Liver (tissue), 9 donors: ENCODE measurements around the gene SNX18. TPM values are rescaled to one million over a fixed set of nuclear protein-coding genes. Genes with fewer than 3 reads are reported as not detected.

ENCODE experiments used
- DNase-seq: peaks from one replicate; pipeline ENCODE4 v3.0.0-alpha.2; 2017; ENCODE audit warnings: low spot score
- H3K27ac ChIP-seq, 2 donors: one replicate each; pipeline ENCODE4 v1.7.0; 2013; ENCODE audit warnings: inconsistent platforms in 2 of 2, low read length in 2 of 2, control low read depth in 1 of 2, low read depth in 1 of 2, mild to moderate bottlenecking in 1 of 2
- H3K27me3 ChIP-seq, 4 donors: one replicate each; pipeline versions ENCODE4 v1.6.1 to v1.7.0; 2013; ENCODE audit warnings: low read length in 3 of 4, inconsistent platforms in 1 of 4, mild to moderate bottlenecking in 1 of 4, moderate library complexity in 1 of 4; ENCODE audit not compliant: control insufficient read depth in 4 of 4, insufficient read depth in 4 of 4
- H3K36me3 ChIP-seq, 4 donors: one replicate each; pipeline versions ENCODE4 v1.6.1 to v1.7.0; 2013; ENCODE audit warnings: low read length in 3 of 4, mild to moderate bottlenecking in 3 of 4, low read depth in 1 of 4, moderate library complexity in 1 of 4; ENCODE audit not compliant: control insufficient read depth in 4 of 4, insufficient read depth in 3 of 4
- H3K4me1 ChIP-seq, 4 donors: one replicate each; pipeline versions ENCODE4 v1.6.1 to v1.7.0; 2013; ENCODE audit warnings: low read length in 3 of 4, mild to moderate bottlenecking in 3 of 4, moderate library complexity in 1 of 4; ENCODE audit not compliant: control insufficient read depth in 4 of 4, insufficient read depth in 4 of 4
- H3K4me3 ChIP-seq, 3 donors: one replicate each; pipeline versions ENCODE4 v1.6.1 to v1.7.0; 2013; ENCODE audit warnings: low read length in 3 of 3, control low read depth in 1 of 3, low read depth in 1 of 3, mild to moderate bottlenecking in 1 of 3
- H3K9ac ChIP-seq, 2 donors: one replicate each; pipeline ENCODE4 v1.7.0; 2013; ENCODE audit warnings: low read length in 2 of 2, mild to moderate bottlenecking in 2 of 2, moderate library complexity in 2 of 2, control low read depth in 1 of 2, low read depth in 1 of 2
- H3K9me3 ChIP-seq, 4 donors: one replicate each; pipeline versions ENCODE4 v1.6.1 to v1.7.0; 2013; ENCODE audit warnings: low read length in 3 of 4; ENCODE audit not compliant: control insufficient read depth in 4 of 4
- EGR1 ChIP-seq, 2 donors: IDR thresholded peaks; 2 replicates each; pipeline ENCODE4 v1.6.1; 2016 to 2018; ENCODE audit warnings: antibody characterized with exemption in 2 of 2, low read depth in 2 of 2
- FOXA2 ChIP-seq: IDR thresholded peaks from 2 replicates; pipeline ENCODE4 v1.6.1; 2016; ENCODE audit warnings: antibody characterized with exemption
- HNF4A ChIP-seq, 2 donors: conservative IDR thresholded peaks; 2 replicates each; pipeline ENCODE4 v1.6.1; 2016; ENCODE audit warnings: antibody characterized with exemption in 2 of 2, mild to moderate bottlenecking in 2 of 2
- HNF4G ChIP-seq: IDR thresholded peaks from 2 replicates; pipeline ENCODE4 v1.6.1; 2016; ENCODE audit warnings: antibody characterized with exemption
- JUND ChIP-seq, 2 donors: IDR thresholded peaks; 2 replicates each; pipeline ENCODE4 v1.6.1; 2016; ENCODE audit warnings: antibody characterized with exemption in 2 of 2
- NR2F2 ChIP-seq: IDR thresholded peaks from 2 replicates; pipeline ENCODE4 v1.6.1; 2016; ENCODE audit warnings: antibody characterized with exemption
- RAD21 ChIP-seq, 2 donors: IDR thresholded peaks; 2 replicates each; pipeline ENCODE4 v1.6.1; 2016; ENCODE audit warnings: antibody characterized with exemption in 2 of 2, mild to moderate bottlenecking in 2 of 2
- REST ChIP-seq: IDR thresholded peaks from 2 replicates; pipeline ENCODE4 v1.6.1; 2016; ENCODE audit warnings: antibody characterized with exemption, mild to moderate bottlenecking
- RXRA ChIP-seq, 2 donors: IDR thresholded peaks; 2 replicates each; pipeline ENCODE4 v1.6.1; 2017 to 2018; ENCODE audit warnings: antibody characterized with exemption in 2 of 2, mild to moderate bottlenecking in 1 of 2
- SP1 ChIP-seq: IDR thresholded peaks from 2 replicates; pipeline ENCODE4 v1.6.1; 2018; ENCODE audit warnings: antibody characterized with exemption, mild to moderate bottlenecking
- TAF1 ChIP-seq: conservative IDR thresholded peaks from 2 replicates; pipeline ENCODE4 v1.6.1; 2016; ENCODE audit warnings: antibody characterized with exemption, mild to moderate bottlenecking
- YY1 ChIP-seq: IDR thresholded peaks from 2 replicates; pipeline ENCODE4 v1.6.1; 2016; ENCODE audit warnings: antibody characterized with exemption, mild to moderate bottlenecking
- WGBS: extraction: QIAGEN DNeasy Blood & Tissue Kit; methylation state at CpG from one replicate; pipeline ENCODE4 v1.1.7; 2013; 5-methylcytosine and 5-hydroxymethylcytosine counted together
- polyA plus RNA-seq, 2 donors: library from polyadenylated mRNA; stranded (reverse) in 1 of 2; unstranded in 1 of 2; fragments of 200-250 nt in 1 of 2; fragments of >200 nt in 1 of 2; fragmentation: Nextera tagmentation in 1 of 2; extraction: Ambion mirVana in 1 of 2; gene quantifications; one replicate each; pipeline versions ENCODE4 v1.2.1 to v1.2.3, GENCODE V29; 2013 to 2015
- total RNA-seq, 2 donors: library from RNA; depleted of rRNA; stranded (reverse); fragments of >200 nt; gene quantifications; one replicate each; pipeline ENCODE4 v1.2.3, GENCODE V29; 2014
- TF ChIP-seq, protein P1 (sequence below): fragments of 150-350 bp; IDR thresholded peaks from 2 replicates; pipeline ENCODE4 v1.5.1; 2017; ENCODE audit warnings: improper control_type of control experiment, low read depth, low read length; ENCODE audit not compliant: missing input control
- TF ChIP-seq, protein P2 (sequence below): IDR thresholded peaks from 2 replicates; pipeline ENCODE4 v1.6.1; 2016; ENCODE audit warnings: antibody characterized with exemption
- TF ChIP-seq, protein P3 (sequence below): IDR thresholded peaks from 2 replicates; pipeline ENCODE4 v1.6.1; 2016; ENCODE audit warnings: antibody characterized with exemption
- donor health status: healthy.
- donor health status: healthy.
- donor health status: healthy.
- donor health status: healthy.
- donor health status: healthy.

Gene SNX18
- total and polyA plus RNA-seq, 4 donors = 4.9 to 32.5 (median 12.6) TPM

DNA sequence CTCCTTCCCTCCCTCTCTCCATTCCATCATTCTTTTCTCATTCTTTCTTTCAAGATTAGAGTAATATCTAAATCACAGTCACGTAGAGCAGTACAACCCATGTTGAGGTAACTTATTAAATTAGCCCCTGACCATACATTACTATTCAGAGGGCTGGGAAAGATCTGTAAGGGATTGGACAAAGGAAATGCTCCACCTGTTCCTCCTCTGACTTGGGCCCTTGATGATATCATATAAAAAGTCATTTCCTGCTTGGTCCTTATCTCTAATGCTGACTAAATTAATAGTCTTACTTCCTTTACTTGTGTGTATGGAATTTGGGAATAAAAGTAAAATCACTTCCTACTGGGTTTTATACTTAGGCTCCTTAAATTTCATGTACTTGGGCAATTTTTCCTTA lies 40.8 kb downstream of the SNX18 start:
- Histone ChIP-seq H3K36me3 (no peaks in the 10 kb centered on the region), H3K9ac (no peak overlapping the region), H3K9me3 (no peaks in the 10 kb centered on the region), H3K27ac (no peak overlapping the region), H3K4me1 (peaks cover 0 to 8% (median 0%) of the 10 kb centered on the region in 4 donors), H3K4me3 (no peak overlapping the region), H3K27me3 (no peaks in the 10 kb centered on the region)
- no peak for DNase-seq
- WGBS = 85% methylated on average over 1 of the region's 1 CpG
- TF ChIP-seq, protein P1, sequence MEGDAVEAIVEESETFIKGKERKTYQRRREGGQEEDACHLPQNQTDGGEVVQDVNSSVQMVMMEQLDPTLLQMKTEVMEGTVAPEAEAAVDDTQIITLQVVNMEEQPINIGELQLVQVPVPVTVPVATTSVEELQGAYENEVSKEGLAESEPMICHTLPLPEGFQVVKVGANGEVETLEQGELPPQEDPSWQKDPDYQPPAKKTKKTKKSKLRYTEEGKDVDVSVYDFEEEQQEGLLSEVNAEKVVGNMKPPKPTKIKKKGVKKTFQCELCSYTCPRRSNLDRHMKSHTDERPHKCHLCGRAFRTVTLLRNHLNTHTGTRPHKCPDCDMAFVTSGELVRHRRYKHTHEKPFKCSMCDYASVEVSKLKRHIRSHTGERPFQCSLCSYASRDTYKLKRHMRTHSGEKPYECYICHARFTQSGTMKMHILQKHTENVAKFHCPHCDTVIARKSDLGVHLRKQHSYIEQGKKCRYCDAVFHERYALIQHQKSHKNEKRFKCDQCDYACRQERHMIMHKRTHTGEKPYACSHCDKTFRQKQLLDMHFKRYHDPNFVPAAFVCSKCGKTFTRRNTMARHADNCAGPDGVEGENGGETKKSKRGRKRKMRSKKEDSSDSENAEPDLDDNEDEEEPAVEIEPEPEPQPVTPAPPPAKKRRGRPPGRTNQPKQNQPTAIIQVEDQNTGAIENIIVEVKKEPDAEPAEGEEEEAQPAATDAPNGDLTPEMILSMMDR = no peak

GRCh38 chr5:54561651-54562050 lies 44.1 kb downstream of the SNX18 start:
- TF ChIP-seq, protein P2, sequence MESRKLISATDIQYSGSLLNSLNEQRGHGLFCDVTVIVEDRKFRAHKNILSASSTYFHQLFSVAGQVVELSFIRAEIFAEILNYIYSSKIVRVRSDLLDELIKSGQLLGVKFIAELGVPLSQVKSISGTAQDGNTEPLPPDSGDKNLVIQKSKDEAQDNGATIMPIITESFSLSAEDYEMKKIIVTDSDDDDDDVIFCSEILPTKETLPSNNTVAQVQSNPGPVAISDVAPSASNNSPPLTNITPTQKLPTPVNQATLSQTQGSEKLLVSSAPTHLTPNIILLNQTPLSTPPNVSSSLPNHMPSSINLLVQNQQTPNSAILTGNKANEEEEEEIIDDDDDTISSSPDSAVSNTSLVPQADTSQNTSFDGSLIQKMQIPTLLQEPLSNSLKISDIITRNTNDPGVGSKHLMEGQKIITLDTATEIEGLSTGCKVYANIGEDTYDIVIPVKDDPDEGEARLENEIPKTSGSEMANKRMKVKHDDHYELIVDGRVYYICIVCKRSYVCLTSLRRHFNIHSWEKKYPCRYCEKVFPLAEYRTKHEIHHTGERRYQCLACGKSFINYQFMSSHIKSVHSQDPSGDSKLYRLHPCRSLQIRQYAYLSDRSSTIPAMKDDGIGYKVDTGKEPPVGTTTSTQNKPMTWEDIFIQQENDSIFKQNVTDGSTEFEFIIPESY = no peak
- TF ChIP-seq HNF4A (conservative IDR thresholded peaks at IDR 0.05) (no peak), HNF4G (no peak), RXRA (IDR thresholded peaks at IDR 0.05) (no peak), SP1 (no peak), RAD21 (IDR thresholded peaks at IDR 0.05) (no peak)
- H3K36me3 ChIP-seq = no peaks in the 10 kb centered on the region
- no peak for DNase-seq

DNA sequence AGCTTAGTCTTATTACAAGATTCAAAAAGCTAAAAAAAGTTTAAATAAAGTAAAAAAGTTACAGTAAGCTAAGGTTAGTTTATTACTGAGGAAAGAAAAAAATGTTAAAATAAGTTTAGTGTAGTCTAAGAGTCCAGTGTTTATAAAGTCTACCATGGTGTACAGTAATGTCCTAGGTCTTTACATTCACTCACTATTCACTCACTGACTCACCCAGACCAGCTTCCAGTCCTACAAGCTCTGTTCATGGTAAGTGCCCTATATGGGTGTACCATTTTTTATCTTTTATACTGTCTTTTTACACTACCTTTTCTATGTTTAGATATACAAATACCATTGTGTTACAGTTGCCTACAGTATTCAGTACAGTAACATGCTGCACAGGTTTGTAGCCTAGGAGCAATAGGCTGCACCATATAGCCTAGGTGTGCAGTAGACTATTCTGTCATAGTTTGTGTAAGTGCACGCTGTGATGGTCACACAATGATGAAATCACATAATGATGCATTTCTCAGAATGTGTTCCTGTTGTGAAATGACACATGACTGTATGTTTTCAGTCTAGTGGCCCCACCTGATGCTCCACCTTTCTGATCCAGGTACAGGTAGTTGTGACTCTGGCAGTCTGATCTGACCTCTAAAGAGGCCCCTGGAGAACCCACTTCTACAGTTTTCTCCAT lies 45.7 kb downstream of the SNX18 start:
- Histone ChIP-seq H3K9ac (no peak overlapping the region), H3K27me3 (no peaks in the 10 kb centered on the region), H3K27ac (no peak overlapping the region), H3K4me3 (no peak overlapping the region), H3K9me3 (no peaks in the 10 kb centered on the region), H3K4me1 (peaks cover 1 to 8% (median 7%) of the 10 kb centered on the region in 4 donors), H3K36me3 (no peaks in the 10 kb centered on the region)
- no peak for DNase-seq
- TF ChIP-seq YY1 (no peak), EGR1 (IDR thresholded peaks at IDR 0.05; ENCODE audit: low read depth in 2 of 2) (no peak), SP1 (no peak), HNF4A (conservative IDR thresholded peaks at IDR 0.05) (no peak), RXRA (IDR thresholded peaks at IDR 0.05) (no peak), TAF1 (no peak), HNF4G (no peak), FOXA2 (no peak), REST (no peak), RAD21 (IDR thresholded peaks at IDR 0.05) (no peak), JUND (IDR thresholded peaks at IDR 0.05) (no peak), NR2F2 (no peak)
- TF ChIP-seq, protein P2 = no peak
- TF ChIP-seq, protein P3, sequence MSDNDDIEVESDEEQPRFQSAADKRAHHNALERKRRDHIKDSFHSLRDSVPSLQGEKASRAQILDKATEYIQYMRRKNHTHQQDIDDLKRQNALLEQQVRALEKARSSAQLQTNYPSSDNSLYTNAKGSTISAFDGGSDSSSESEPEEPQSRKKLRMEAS = no peak
- WGBS = 95% methylated on average over 1 of the region's 1 CpG

More at GRCh38 chr5:54561651-54562050, 44.1 kb downstream of the SNX18 start:
- Histone ChIP-seq H3K4me3 (no peak overlapping the region), H3K4me1 (peaks cover 0 to 2% (median 0%) of the 10 kb centered on the region in 4 donors), H3K9ac (no peak overlapping the region), H3K27me3 (no peaks in the 10 kb centered on the region), H3K9me3 (no peaks in the 10 kb centered on the region), H3K27ac (no peak overlapping the region)
